Brain microvascular endothelial cell (primary cell): ENCODE measurements around the gene KCNN3.

ENCODE experiments used
- DNase-seq: peaks from one replicate; pipeline ENCODE4 v3.0.0-alpha.2; 2020
- H3K27ac ChIP-seq: fragments of 250-450 bp; sonication (Bioruptor Pico); 2 replicates; pipeline ENCODE4 v1.5.1; 2020; ENCODE audit warnings: mild to moderate bottlenecking, moderate library complexity
- H3K27me3 ChIP-seq: fragments of 250-450 bp; sonication (Bioruptor Pico); replicated peaks from 2 replicates; pipeline ENCODE4 v1.5.1; 2020; ENCODE audit warnings: mild to moderate bottlenecking
- H3K36me3 ChIP-seq: fragments of 250-450 bp; sonication (Bioruptor Pico); replicated peaks from 2 replicates; pipeline ENCODE4 v1.5.1; 2020; ENCODE audit warnings: mild to moderate bottlenecking
- H3K4me3 ChIP-seq: 2 replicates; pipeline ENCODE4 v1.5.1; 2011; ENCODE audit warnings: low read depth, mild to moderate bottlenecking, control low read depth, low read length, moderate library complexity
- in situ Hi-C: cut with HindIII; loops from 2 replicates; pipeline ENCODE4 v1.10.0; 2017; ENCODE audit warnings: low sequenced_read_pairs, low pct_ligation_motif_present
- TF ChIP-seq, protein P1 (sequence below): IDR thresholded peaks from 2 replicates; pipeline ENCODE4 v1.5.1; 2011; ENCODE audit warnings: low read depth, mild to moderate bottlenecking, moderate library complexity, low read length, control low read depth, inconsistent platforms; ENCODE audit errors: missing control alignments

Gene KCNN3

DNA sequence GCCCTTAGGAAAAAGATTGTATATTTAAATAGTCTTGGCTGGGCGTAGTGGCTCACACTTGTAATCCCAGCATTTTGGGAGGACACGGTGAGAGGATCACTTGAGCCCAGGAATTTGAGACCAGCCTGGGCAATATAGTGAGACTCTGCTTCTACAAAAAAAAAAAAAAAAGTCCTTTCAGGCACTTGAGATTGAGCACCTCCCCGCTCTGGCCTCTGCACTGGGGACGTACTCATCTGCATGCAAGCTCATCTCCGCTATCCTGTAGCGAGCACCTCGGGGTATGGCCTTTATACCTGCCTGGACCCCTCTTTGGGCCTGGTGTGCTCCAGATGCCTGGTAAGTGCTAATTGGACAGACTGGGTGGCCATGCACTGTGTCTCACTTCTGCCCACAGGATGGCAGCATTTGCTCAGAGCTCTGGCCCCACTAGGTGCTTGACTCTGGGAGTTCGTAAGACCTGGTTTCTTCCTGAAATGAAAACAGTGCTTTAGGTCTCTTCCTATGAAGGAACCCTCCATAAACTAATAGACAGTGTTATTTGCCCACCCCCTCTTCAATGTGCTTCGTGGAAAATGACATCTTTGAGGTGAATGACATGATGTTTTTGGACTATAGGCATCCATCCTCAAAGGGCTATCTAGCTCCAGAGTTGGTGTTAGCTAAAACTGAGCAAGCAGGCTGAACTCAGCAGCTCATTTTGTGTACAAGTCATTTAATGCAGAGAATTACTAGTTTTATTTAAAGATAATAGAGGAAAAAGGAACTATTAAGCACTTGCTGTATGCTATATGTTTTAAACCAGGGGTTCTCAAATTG is 200.4 kb downstream of the KCNN3 start:
- Histone ChIP-seq H3K27ac (no peak overlapping the region), H3K36me3 (no peaks in the 10 kb centered on the region), H3K27me3 (no peaks in the 10 kb centered on the region), H3K4me3 (no peak overlapping the region)
- TF ChIP-seq, protein P1, sequence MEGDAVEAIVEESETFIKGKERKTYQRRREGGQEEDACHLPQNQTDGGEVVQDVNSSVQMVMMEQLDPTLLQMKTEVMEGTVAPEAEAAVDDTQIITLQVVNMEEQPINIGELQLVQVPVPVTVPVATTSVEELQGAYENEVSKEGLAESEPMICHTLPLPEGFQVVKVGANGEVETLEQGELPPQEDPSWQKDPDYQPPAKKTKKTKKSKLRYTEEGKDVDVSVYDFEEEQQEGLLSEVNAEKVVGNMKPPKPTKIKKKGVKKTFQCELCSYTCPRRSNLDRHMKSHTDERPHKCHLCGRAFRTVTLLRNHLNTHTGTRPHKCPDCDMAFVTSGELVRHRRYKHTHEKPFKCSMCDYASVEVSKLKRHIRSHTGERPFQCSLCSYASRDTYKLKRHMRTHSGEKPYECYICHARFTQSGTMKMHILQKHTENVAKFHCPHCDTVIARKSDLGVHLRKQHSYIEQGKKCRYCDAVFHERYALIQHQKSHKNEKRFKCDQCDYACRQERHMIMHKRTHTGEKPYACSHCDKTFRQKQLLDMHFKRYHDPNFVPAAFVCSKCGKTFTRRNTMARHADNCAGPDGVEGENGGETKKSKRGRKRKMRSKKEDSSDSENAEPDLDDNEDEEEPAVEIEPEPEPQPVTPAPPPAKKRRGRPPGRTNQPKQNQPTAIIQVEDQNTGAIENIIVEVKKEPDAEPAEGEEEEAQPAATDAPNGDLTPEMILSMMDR: peak; percentile 87
- in situ Hi-C loops: no loop called here
- DNase-seq: peak; percentile 71

DNA sequence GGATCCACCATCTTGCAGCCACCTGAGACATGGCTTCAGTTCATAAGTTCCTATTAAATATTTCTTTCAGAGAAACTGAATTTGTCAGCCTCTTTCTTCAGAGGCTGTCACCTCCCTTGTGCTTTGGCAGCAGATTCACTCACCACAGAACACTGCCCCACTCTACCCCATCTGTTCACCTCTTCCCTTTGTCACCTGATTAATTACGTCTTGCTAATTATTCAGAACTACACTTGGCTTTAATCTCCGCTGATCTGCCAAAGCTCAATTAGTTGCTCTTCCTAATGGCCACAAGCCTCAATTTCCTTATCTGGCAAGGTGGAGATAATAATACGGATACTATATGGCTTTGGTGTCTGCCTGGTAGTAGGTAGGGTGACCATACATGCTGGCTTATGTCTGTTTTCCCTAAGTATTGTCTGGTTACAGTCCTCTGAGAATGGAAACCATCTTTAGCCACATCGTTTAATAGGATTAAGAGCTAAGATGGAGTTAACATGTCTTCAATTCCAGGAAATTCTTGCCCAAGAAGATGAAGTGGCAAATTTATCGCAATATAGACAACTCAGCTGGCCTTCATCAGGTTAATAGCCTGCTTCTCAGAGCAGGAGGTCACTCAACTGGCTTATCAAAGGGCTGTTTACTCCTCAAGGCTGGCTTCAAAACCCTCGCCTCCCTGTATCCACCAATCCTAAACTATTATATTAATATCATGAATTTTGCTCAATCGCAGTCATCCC is 203.9 kb downstream of the KCNN3 start:
- Histone ChIP-seq H3K4me3 (no peak overlapping the region), H3K27me3 (no peaks in the 10 kb centered on the region), H3K27ac (no peak overlapping the region), H3K36me3 (no peaks in the 10 kb centered on the region)
- in situ Hi-C loops: no loop called here
- TF ChIP-seq, protein P1: no peak
- no peak for DNase-seq

DNA sequence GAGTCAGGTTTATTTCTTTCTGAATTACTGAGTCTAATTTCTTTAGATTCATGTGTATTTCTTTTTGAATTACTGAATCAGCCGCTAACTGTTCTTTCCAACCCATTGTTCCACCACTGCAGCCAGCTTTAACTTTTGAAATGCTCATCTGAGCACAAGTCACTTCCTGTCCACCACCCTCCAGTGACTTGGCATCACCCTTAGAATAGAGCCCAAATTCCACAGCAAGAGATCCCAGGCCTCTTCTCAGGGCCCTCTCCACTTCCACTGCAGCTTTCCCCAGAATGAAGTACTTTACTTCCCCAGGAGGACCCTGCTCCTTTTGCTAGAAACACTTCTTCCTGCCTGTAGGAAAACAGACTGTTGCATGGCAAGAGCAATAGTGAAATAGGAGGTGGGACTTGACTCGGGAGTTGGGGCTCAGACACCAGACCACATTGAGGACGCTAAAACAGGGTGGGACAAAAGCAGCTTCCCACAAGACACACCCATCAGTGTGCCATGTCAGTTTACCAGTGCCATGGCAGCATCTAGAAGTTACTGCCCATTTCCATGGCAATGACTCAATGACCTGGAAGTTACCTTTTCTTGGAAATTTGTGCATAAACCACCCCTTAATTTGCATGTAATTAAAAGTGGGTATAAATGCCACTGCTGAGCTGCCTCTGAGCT is 205.6 kb downstream of the KCNN3 start:
- no peak overlapping the region for H3K4me3 ChIP-seq
- in situ Hi-C loops: no loop called here
- H3K27me3 ChIP-seq: peaks cover under 1% of the 10 kb centered on the region
- H3K27ac ChIP-seq: no peak overlapping the region
- no peaks in the 10 kb centered on the region for H3K36me3 ChIP-seq
- DNase-seq: no peak
- TF ChIP-seq, protein P1: no peak

DNA sequence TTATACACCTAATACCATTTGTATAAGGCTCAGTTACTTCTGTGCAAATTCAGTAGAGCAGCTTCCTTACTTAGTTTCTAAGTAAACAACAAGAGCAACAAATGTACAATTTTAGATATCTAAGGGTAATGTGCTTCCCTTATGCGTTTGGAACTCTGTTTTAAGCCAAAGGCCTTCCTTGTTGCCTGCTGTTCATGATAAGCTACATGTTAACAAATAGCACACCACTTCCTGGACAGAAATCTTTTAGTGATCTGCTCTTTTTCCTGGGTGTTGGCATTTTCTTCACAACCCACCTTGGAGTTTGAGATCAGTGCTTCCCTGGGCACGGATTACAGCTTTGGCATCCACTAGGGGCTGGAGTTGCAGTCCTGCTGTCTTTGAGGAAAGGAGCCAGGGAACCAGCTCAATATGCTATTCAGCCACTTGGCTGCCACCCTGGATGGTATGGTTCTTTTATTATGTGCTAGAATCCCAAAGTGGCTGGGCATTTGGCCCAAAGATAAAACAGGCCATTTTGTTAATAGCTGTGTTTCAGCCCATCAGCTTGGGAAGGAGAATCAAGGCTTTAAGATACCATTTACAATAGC is 206.5 kb downstream of the KCNN3 start:
- Histone ChIP-seq H3K27me3 (peaks cover 5% of the 10 kb centered on the region), H3K27ac (no peak overlapping the region), H3K36me3 (no peaks in the 10 kb centered on the region), H3K4me3 (no peak overlapping the region)
- in situ Hi-C loops: no loop called here
- no peak for DNase-seq
- TF ChIP-seq, protein P1: peak; percentile 27

DNA sequence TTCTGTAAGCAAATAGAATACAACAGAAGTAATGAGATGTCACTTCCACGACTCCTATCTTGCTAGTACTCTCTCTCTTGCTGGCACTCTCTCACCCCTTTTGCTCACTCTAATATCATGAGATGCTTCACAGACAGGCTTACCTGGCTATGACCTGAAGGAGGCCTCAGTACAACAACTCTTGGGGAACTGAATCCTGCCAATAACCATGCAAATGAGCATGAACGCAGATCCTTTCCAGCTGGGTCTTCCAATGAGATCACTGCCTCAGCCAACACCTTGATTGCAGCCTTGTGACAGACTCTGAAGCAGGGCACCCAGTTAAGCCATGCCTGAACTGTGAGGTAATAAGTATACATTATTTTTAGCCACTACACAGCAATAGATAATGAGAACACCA is 209.0 kb downstream of the KCNN3 start:
- TF ChIP-seq, protein P1: no peak
- H3K4me3 ChIP-seq: no peak overlapping the region
- H3K27me3 ChIP-seq: peaks cover 7% of the 10 kb centered on the region
- no peak for DNase-seq
- in situ Hi-C loops: no loop called here
- no peaks in the 10 kb centered on the region for H3K36me3 ChIP-seq
- no peak overlapping the region for H3K27ac ChIP-seq
